Measurements from ENCODE around the gene POLR2I.

DNA sequence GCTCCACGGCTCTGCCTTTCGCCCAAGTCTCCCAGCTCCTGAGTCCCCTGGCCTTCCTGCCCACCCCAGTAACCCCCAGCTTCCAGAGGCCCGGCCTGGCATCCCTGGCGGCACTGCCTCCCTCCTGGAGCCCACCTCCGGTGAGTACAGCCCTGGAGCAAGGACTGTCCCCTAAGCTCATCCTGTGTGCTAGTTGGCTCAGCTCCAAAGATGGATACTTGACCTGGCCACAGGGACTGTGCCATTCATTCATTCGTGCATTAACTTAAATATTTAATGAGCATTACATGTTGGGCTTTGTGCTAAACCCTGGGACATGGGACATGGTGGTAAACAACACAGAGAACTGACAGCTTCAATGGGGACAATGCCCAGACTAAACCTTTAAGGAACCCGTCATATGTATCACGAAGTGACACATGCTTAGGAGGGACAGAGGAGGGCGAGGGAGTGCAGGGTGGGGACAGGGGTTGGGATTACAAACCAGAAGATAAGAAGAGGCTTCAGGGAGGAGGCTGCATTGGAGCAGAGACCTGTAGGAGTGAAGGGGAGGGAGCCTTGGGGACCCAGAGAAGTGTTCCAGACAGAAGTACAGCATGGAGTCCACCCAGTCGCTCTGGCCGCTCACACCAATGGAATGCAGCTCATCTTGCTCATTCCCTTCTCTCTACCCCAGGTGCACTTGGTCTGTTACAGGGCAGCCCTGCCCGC lies 10.7 kb downstream of the POLR2I start:
- TF ChIP-seq GATA2 (IDR thresholded peaks at IDR 0.05; ENCODE audit: low read depth, low read length): no peak
- no peak for TF ChIP-seq GATA3 (IDR thresholded peaks at IDR 0.05; ENCODE audit: low read depth, low read length)
